A549 (cell line): ENCODE measurements around the gene ETFB. TPM values are rescaled to one million over a fixed set of nuclear protein-coding genes. Genes with fewer than 3 reads are reported as not detected.

Source experiments
- ATAC-seq, 2 experiments: fragments of 200-7000 bp in 1 of 2; fragments of >200 bp in 1 of 2; cut with Nextera tagmentation in 1 of 2; cut with Tn5 transposase in 1 of 2; 3 replicates each; pipeline versions ENCODE4 v1.8.0 to v1.9.1; 2018 to 2020; ENCODE audit warnings: mild to moderate bottlenecking in 1 of 2, moderate library complexity in 1 of 2
- CTCF ChIA-PET: fragments of 300-600 bp; sonication (Branson Sonifier 250); formaldehyde crosslinking; extraction: SDS; loops from one replicate; lab custom pipeline; 2021; ENCODE audit warnings: antibody characterized with exemption, inconsistent platforms; lab: Yijun Ruan, JAX
- POLR2A ChIA-PET: fragments of 350-600 bp; formaldehyde crosslinking; extraction: SDS; loops from one replicate; lab custom pipeline; 2021; ENCODE audit warnings: antibody characterized with exemption, inconsistent platforms; lab: Yijun Ruan, JAX
- DNase-seq, 2 experiments: peaks; one replicate each; pipeline versions ENCODE4 v3.0.0 to v3.0.0-alpha.2; 2011 to 2016; ENCODE audit warnings: low read depth in 1 of 2, low spot score in 1 of 2
- FAIRE-seq: peaks from 2 replicates; lab custom pipeline; 2011; peaks lifted over from hg19 to GRCh38; lab: Jason Lieb, UNC
- H3K27ac ChIP-seq, 2 experiments: fragments of >200 bp; sonication (Bioruptor Twin); formaldehyde crosslinking; 3 replicates each; pipeline ENCODE4 v1.5.1; 2016 to 2017
- H3K4me1 ChIP-seq: fragments of >200 bp; sonication (Bioruptor Twin); formaldehyde crosslinking; 3 replicates; pipeline ENCODE4 v1.6.1; 2016
- H3K4me2 ChIP-seq: fragments of >200 bp; sonication (Bioruptor Twin); formaldehyde crosslinking; 3 replicates; pipeline ENCODE4 v1.6.1; 2016
- H3K4me3 ChIP-seq: fragments of >200 bp; sonication (Bioruptor Twin); formaldehyde crosslinking; 3 replicates; pipeline ENCODE4 v1.5.1; 2016
- H3K9me3 ChIP-seq: fragments of >200 bp; sonication (Bioruptor Twin); formaldehyde crosslinking; 3 replicates; pipeline ENCODE4 v1.6.1; 2016
- BHLHE40 ChIP-seq: IDR thresholded peaks from 2 replicates; pipeline ENCODE4 v1.6.1; 2012; ENCODE audit warnings: low read depth, low read length, inconsistent platforms
- CEBPB ChIP-seq, 2 experiments: fragments of >200 bp in 1 of 2; sonication (Bioruptor Twin) in 1 of 2; formaldehyde crosslinking in 1 of 2; IDR thresholded peaks; 2 replicates each; pipeline ENCODE4 v1.6.1; 2012 to 2016
- CHD4 ChIP-seq: fragments of 200-600 bp; sonication (generic); IDR thresholded peaks from 2 replicates; pipeline ENCODE4 v1.6.1; 2016; ENCODE audit warnings: antibody characterized with exemption, mild to moderate bottlenecking, borderline replicate concordance
- CTCF ChIP-seq: fragments of >200 bp; sonication (Bioruptor Twin); formaldehyde crosslinking; IDR thresholded peaks from 3 replicates; pipeline ENCODE4 v1.5.1; 2016
- E2F6 ChIP-seq: IDR thresholded peaks from 2 replicates; pipeline ENCODE4 v1.6.1; 2012; ENCODE audit warnings: low read depth, borderline replicate concordance
- EHMT2 ChIP-seq: fragments of 200-600 bp; sonication (generic); IDR thresholded peaks from 2 replicates; pipeline ENCODE4 v1.6.1; 2016; ENCODE audit warnings: antibody characterized with exemption, low read depth, mild to moderate bottlenecking, moderate library complexity
- ELK1 ChIP-seq: fragments of 150-350 bp; IDR thresholded peaks from 2 replicates; pipeline ENCODE4 v1.6.1; 2014; ENCODE audit warnings: low read depth, mild to moderate bottlenecking, low read length
- EP300 ChIP-seq, 2 experiments: fragments of >200 bp; sonication (Bioruptor Twin); formaldehyde crosslinking; IDR thresholded peaks; 2 replicates in 1 of 2; 3 replicates in 1 of 2; pipeline ENCODE4 v1.6.1; 2016 to 2017
- ESRRA ChIP-seq: fragments of 150-350 bp; IDR thresholded peaks from 2 replicates; pipeline ENCODE4 v1.6.1; 2014; ENCODE audit warnings: mild to moderate bottlenecking, low read length, borderline replicate concordance
- FOSB ChIP-seq: fragments of 250-450 bp; sonication (Bioruptor Pico); IDR thresholded peaks from 2 replicates; pipeline ENCODE4 v1.5.0; 2020; ENCODE audit warnings: mild to moderate bottlenecking, moderate library complexity
- FOXS1 ChIP-seq: fragments of 250-450 bp; sonication (Bioruptor Pico); IDR thresholded peaks from 2 replicates; pipeline ENCODE4 v1.5.0; 2020; ENCODE audit warnings: mild to moderate bottlenecking, moderate library complexity
- GATA3 ChIP-seq: IDR thresholded peaks from 2 replicates; pipeline ENCODE4 v1.6.1; 2012; ENCODE audit warnings: borderline replicate concordance
- HDAC2 ChIP-seq: fragments of 200-600 bp; sonication (generic); IDR thresholded peaks from 2 replicates; pipeline ENCODE4 v1.6.1; 2016
- HMGXB4 ChIP-seq: fragments of 250-450 bp; sonication (Bioruptor Pico); IDR thresholded peaks from 2 replicates; pipeline ENCODE4 v1.5.0; 2021; ENCODE audit warnings: mild to moderate bottlenecking, moderate library complexity, borderline replicate concordance
- HOXB13 ChIP-seq: fragments of 250-450 bp; sonication (Bioruptor Pico); IDR thresholded peaks from 2 replicates; pipeline ENCODE4 v1.5.0; 2020; ENCODE audit warnings: low read depth, mild to moderate bottlenecking, moderate library complexity
- JUN ChIP-seq, 2 experiments: fragments of >200 bp; sonication (Bioruptor Twin); formaldehyde crosslinking; IDR thresholded peaks; 2 replicates in 1 of 2; 3 replicates in 1 of 2; pipeline ENCODE4 v1.6.1; 2016 to 2017
- MAFK ChIP-seq: fragments of 450-650 bp; IDR thresholded peaks from 2 replicates; pipeline ENCODE4 v1.6.1; 2014; ENCODE audit not compliant: partially characterized antibody
- MAX ChIP-seq: IDR thresholded peaks from 2 replicates; pipeline ENCODE4 v1.6.1; 2012
- MYC ChIP-seq: IDR thresholded peaks from 2 replicates; pipeline ENCODE4 v1.6.1; 2012; ENCODE audit warnings: mild to moderate bottlenecking, inconsistent platforms, low read length, improper control_type of control experiment, borderline replicate concordance
- NFE2L2 ChIP-seq: fragments of 150-350 bp; conservative IDR thresholded peaks from 2 replicates; pipeline ENCODE4 v1.6.1; 2014; ENCODE audit warnings: low read length
- NR3C1 ChIP-seq: fragments of >200 bp; sonication (Bioruptor Twin); formaldehyde crosslinking; IDR thresholded peaks from 3 replicates; pipeline ENCODE4 v1.6.1; 2017
- PBX3 ChIP-seq: IDR thresholded peaks from 2 replicates; pipeline ENCODE4 v1.6.1; 2012
- POLR2A ChIP-seq: IDR thresholded peaks from 2 replicates; pipeline ENCODE4 v1.6.1; 2012; ENCODE audit warnings: mild to moderate bottlenecking, low read length
- RFX5 ChIP-seq: fragments of 450-650 bp; IDR thresholded peaks from 2 replicates; pipeline ENCODE4 v1.7.1; 2014; ENCODE audit warnings: antibody characterized with exemption, mild to moderate bottlenecking, moderate library complexity
- RNF2 ChIP-seq: fragments of 200-600 bp; sonication (generic); IDR thresholded peaks from 2 replicates; pipeline ENCODE4 v1.6.1; 2016; ENCODE audit warnings: low read depth, mild to moderate bottlenecking, antibody characterized with exemption, moderate library complexity, borderline replicate concordance
- USF2 ChIP-seq: fragments of 450-650 bp; IDR thresholded peaks from 2 replicates; pipeline ENCODE4 v1.6.1; 2014; ENCODE audit warnings: antibody characterized with exemption
- ZFP36 ChIP-seq: fragments of 450-650 bp; IDR thresholded peaks from 2 replicates; pipeline ENCODE4 v1.6.1; 2014; ENCODE audit warnings: borderline replicate concordance; ENCODE audit not compliant: partially characterized antibody
- ZNF302 ChIP-seq: fragments of 250-450 bp; sonication (Bioruptor Pico); IDR thresholded peaks from 2 replicates; pipeline ENCODE4 v1.9.0; 2021; ENCODE audit warnings: inconsistent platforms, mild to moderate bottlenecking, moderate library complexity
- WGBS: methylation state at CpG from one replicate; pipeline ENCODE4 v1.1.6; 2017; ENCODE audit errors: missing lambda C conversion rate; 5-methylcytosine and 5-hydroxymethylcytosine counted together
- polyA plus RNA-seq, 4 experiments: library from polyadenylated mRNA; depleted of rRNA in 3 of 4; stranded (reverse); fragments of >200 nt; fragmentation: RNase III in 1 of 4; extraction: RNeasy Plus Mini Kit Qiagen cat#74134 plus additional on column Dnase treatment in 1 of 4; gene quantifications; 2 replicates in 3 of 4; 3 replicates in 1 of 4; pipeline ENCODE4 v1.2.3, GENCODE V29; 2011 to 2017

The ETFB gene
- polyA plus RNA-seq, 2 of the 4 experiments (the other 2 are of a cell fraction), result 149 to 267 TPM

- POLR2A ChIA-PET, result interaction anchor here (2.2 to 2.7 kb wide), 2 partner anchors 23 to 26 kb away, joined by 52 to 59 read pairs; partner anchors contain the start of gene ETFB
- no peak for DNase-seq
- no peak for FAIRE-seq
- WGBS, result 90% methylated on average over 9 of the region's 18 CpGs
- Histone ChIP-seq H3K9me3 (no peaks in the 10 kb centered on the region), H3K4me2 (peak overlapping the region; percentile 92), H3K4me1 (peaks cover 32% of the 10 kb centered on the region), H3K4me3 (peak overlapping the region; percentile 64; the same call in 2 of the 3 replicates), H3K27ac (peak overlapping the region; percentile 86 to 90)
- ATAC-seq, result no peak
- TF ChIP-seq GATA3 (no peak), ESRRA (no peak), HMGXB4 (CRISPR knock-in tag) (no peak), CHD4 (no peak)
- CTCF ChIA-PET, result interaction anchor here (0.7 to 5.0 kb wide), 11 partner anchors 10 to 320 kb away, joined by 3 to 46 read pairs (median 8); partner anchors contain the start of genes CLDND2, ETFB and NKG7
Measured at GRCh38 chr19:51341066-51341465, 25.1 kb downstream of the ETFB start.

- peak overlapping the region; percentile 64 for H3K4me3 ChIP-seq
- POLR2A ChIA-PET, result interaction anchor here (0.5 to 2.7 kb wide), 32 partner anchors 11 to 849 kb away, joined by 3 to 59 read pairs (median 4); partner anchors contain the start of genes ETFB, LIM2 and ZNF175
- peak overlapping the region; percentile 86 to 90 for H3K27ac ChIP-seq
- H3K4me1 ChIP-seq, result peaks cover 32% of the 10 kb centered on the region
- ATAC-seq, result peak; percentile 81 to 90
- WGBS, result 3% methylated on average over 51 of the region's 107 CpGs
- peak overlapping the region; percentile 92 for H3K4me2 ChIP-seq
- no peak for FAIRE-seq
- peak; percentile 92 to 99 for DNase-seq
- H3K9me3 ChIP-seq, result no peaks in the 10 kb centered on the region
- CTCF ChIA-PET, result interaction anchor here (0.6 to 5.0 kb wide), 20 partner anchors 11 to 1842 kb away, joined by 3 to 46 read pairs (median 4); partner anchors contain the start of genes CLDND2, ETFB and NKG7
- peak; percentile 93 for TF ChIP-seq POLR2A
- TF ChIP-seq MYC, result peak; percentile 80
- no peak for TF ChIP-seq GATA3
- no peak for TF ChIP-seq HDAC2
- no peak for TF ChIP-seq ELK1
- TF ChIP-seq EHMT2, result no peak
- TF ChIP-seq RNF2, result no peak
- no peak for TF ChIP-seq FOXS1
- TF ChIP-seq CTCF, result peak; percentile 47
- TF ChIP-seq NFE2L2, result no peak
- TF ChIP-seq USF2, result peak; percentile 45
- TF ChIP-seq JUN (IDR thresholded peaks at IDR 0.05), result peak; percentile 69 to 90
- TF ChIP-seq FOSB (CRISPR knock-in tag), result no peak
- TF ChIP-seq ZNF302 (CRISPR knock-in tag), result no peak
- TF ChIP-seq NR3C1, result no peak
- no peak for TF ChIP-seq CEBPB (IDR thresholded peaks at IDR 0.05)
- 0 out of 2 replicates have a peak, but pooled peaks have one; percentile 14 for TF ChIP-seq PBX3
- no peak for TF ChIP-seq MAFK
- peak; percentile 85 for TF ChIP-seq E2F6
- TF ChIP-seq MAX, result peak; percentile 92
- TF ChIP-seq EP300 (IDR thresholded peaks at IDR 0.05), result no peak
- TF ChIP-seq RFX5, result peak; percentile 70; the same call in 1 of the 2 replicates
- TF ChIP-seq HOXB13 (CRISPR knock-in tag), result no peak
- TF ChIP-seq BHLHE40, result no peak
- no peak for TF ChIP-seq ZFP36
Measured at GRCh38 chr19:51339687-51340656, 26.2 kb downstream of the ETFB start.
